RWPE2 (cell line): ENCODE results near the gene NR6A1.

Experiments used
- ATAC-seq: fragments of 200-7000 bp; cut with Tn5 transposase; 3 replicates; pipeline ENCODE4 v1.9.1; 2021; ENCODE audit warnings: low read depth
- DNase-seq: peaks from one replicate; pipeline ENCODE4 v3.0.0-alpha.2; 2020; ENCODE audit warnings: low spot score
- H3K27ac ChIP-seq: fragments of 450-650 bp; 2 replicates; pipeline ENCODE4 v1.5.1; 2017; ENCODE audit warnings: mild to moderate bottlenecking; ENCODE audit not compliant: poor library complexity, severe bottlenecking
- H3K27me3 ChIP-seq: fragments of 250-450 bp; sonication (Bioruptor Pico); 2 replicates; pipeline ENCODE4 v1.5.1; 2021; ENCODE audit warnings: mild to moderate bottlenecking, moderate library complexity; ENCODE audit not compliant: insufficient read depth, poor library complexity, severe bottlenecking
- H3K36me3 ChIP-seq: fragments of 250-450 bp; sonication (Bioruptor Pico); 2 replicates; pipeline ENCODE4 v1.5.1; 2020; ENCODE audit warnings: low read depth, mild to moderate bottlenecking, moderate library complexity
- H3K4me1 ChIP-seq: fragments of 250-450 bp; sonication (Bioruptor Pico); 2 replicates; pipeline ENCODE4 v1.5.1; 2021; ENCODE audit warnings: mild to moderate bottlenecking, moderate library complexity; ENCODE audit not compliant: insufficient read depth, poor library complexity, severe bottlenecking
- H3K4me3 ChIP-seq: fragments of 250-450 bp; sonication (Bioruptor Pico); 2 replicates; pipeline ENCODE4 v1.5.1; 2021; ENCODE audit warnings: mild to moderate bottlenecking, moderate library complexity; ENCODE audit not compliant: severe bottlenecking
- H3K9me3 ChIP-seq: fragments of 250-450 bp; sonication (Bioruptor Pico); 2 replicates; pipeline ENCODE4 v1.5.1; 2021; ENCODE audit warnings: mild to moderate bottlenecking, moderate library complexity; ENCODE audit not compliant: severe bottlenecking
- CTCF ChIP-seq: fragments of 450-650 bp; IDR thresholded peaks from one replicate; pipeline ENCODE4 v1.5.1; 2017; ENCODE audit warnings: mild to moderate bottlenecking, moderate library complexity; ENCODE audit not compliant: poor library complexity, severe bottlenecking

Gene NR6A1

GRCh38 chr9:124716808-124717207, 54.3 kb downstream of the NR6A1 start:
- ATAC-seq, result peak; percentile 62

GRCh38 chr9:124710766-124711165, 60.3 kb downstream of the NR6A1 start:
- ATAC-seq, result no peak
- Histone ChIP-seq H3K4me3 (no peak overlapping the region), H3K36me3 (0 out of 2 replicates have a peak, but pooled peaks cover under 1% of the 10 kb centered on the region), H3K27me3 (no peaks in the 10 kb centered on the region), H3K27ac (no peak overlapping the region), H3K4me1 (peaks cover 7% of the 10 kb centered on the region), H3K9me3 (no peaks in the 10 kb centered on the region)
- DNase-seq, result no peak
- TF ChIP-seq CTCF, result no peak

More at GRCh38 chr9:124716808-124717207, 54.3 kb downstream of the NR6A1 start:
- no peak for TF ChIP-seq CTCF
- Histone ChIP-seq H3K9me3 (no peaks in the 10 kb centered on the region), H3K27me3 (no peaks in the 10 kb centered on the region), H3K36me3 (peaks cover 6% of the 10 kb centered on the region; the same call in 1 of the 2 replicates), H3K27ac (peak overlapping the region; percentile 4), H3K4me1 (peaks cover 10% of the 10 kb centered on the region), H3K4me3 (no peak overlapping the region)
- DNase-seq, result no peak

GRCh38 chr9:124709292-124709690, 61.8 kb downstream of the NR6A1 start:
- H3K4me3 ChIP-seq, result no peak overlapping the region
- peaks cover 7% of the 10 kb centered on the region for H3K4me1 ChIP-seq
- H3K27ac ChIP-seq, result peak overlapping the region; percentile 7
- DNase-seq (no peak), ATAC-seq (no peak)
- no peaks in the 10 kb centered on the region for H3K27me3 ChIP-seq
- no peak for TF ChIP-seq CTCF
- no peaks in the 10 kb centered on the region for H3K9me3 ChIP-seq
- H3K36me3 ChIP-seq, result no peaks in the 10 kb centered on the region

- Histone ChIP-seq H3K27me3 (no peaks in the 10 kb centered on the region), H3K36me3 (peaks cover 3% of the 10 kb centered on the region; the same call in 1 of the 2 replicates), H3K4me3 (no peak overlapping the region), H3K9me3 (no peaks in the 10 kb centered on the region), H3K4me1 (peaks cover 7% of the 10 kb centered on the region), H3K27ac (peak overlapping the region; percentile 7)
- peak; percentile 49; the same call in 2 of the 3 replicates for ATAC-seq
- no peak for TF ChIP-seq CTCF
- no peak for DNase-seq
Measured at GRCh38 chr9:124708633-124709291, 62.3 kb downstream of the NR6A1 start.

GRCh38 chr9:124708074-124708473, 63.0 kb downstream of the NR6A1 start:
- DNase-seq, result no peak
- Histone ChIP-seq H3K4me1 (peaks cover 7% of the 10 kb centered on the region), H3K9me3 (no peaks in the 10 kb centered on the region), H3K4me3 (no peak overlapping the region), H3K27ac (peak overlapping the region; percentile 7), H3K27me3 (no peaks in the 10 kb centered on the region), H3K36me3 (peaks cover 4% of the 10 kb centered on the region; the same call in 1 of the 2 replicates)
- ATAC-seq, result no peak
- no peak for TF ChIP-seq CTCF
